ENCODE data around the gene ACP2. TPM values are rescaled to one million over a fixed set of nuclear protein-coding genes. Genes with fewer than 3 reads are reported as not detected.

The ACP2 gene
- total and polyA plus RNA-seq, 9 of the 15 experiments (the other 6 are each of a cell fraction or from before 2014, with no cell fraction given): 1.9 to 20.0 (median 11.6) TPM

DNA sequence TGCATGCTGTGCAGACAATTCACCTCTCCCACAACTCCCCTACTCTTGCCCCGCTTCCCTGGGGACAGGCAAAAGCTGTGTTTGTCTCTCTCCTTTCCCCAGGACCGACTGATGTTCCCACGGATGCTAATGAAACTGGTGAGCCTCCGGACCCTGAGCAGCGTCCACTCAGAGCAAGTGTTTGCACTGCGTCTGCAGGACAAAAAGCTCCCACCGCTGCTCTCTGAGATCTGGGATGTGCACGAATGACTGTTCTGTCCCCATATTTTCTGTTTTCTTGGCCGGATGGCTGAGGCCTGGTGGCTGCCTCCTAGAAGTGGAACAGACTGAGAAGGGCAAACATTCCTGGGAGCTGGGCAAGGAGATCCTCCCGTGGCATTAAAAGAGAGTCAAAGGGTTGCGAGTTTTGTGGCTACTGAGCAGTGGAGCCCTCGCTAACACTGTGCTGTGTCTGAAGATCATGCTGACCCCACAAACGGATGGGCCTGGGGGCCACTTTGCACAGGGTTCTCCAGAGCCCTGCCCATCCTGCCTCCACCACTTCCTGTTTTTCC is 19.9 kb upstream of the ACP2 start (continued):
- TF ChIP-seq, protein P1, sequence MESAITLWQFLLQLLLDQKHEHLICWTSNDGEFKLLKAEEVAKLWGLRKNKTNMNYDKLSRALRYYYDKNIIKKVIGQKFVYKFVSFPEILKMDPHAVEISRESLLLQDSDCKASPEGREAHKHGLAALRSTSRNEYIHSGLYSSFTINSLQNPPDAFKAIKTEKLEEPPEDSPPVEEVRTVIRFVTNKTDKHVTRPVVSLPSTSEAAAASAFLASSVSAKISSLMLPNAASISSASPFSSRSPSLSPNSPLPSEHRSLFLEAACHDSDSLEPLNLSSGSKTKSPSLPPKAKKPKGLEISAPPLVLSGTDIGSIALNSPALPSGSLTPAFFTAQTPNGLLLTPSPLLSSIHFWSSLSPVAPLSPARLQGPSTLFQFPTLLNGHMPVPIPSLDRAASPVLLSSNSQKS (CRISPR knock-in tag; IDR thresholded peaks at IDR 0.05): no peak
- TF ChIP-seq, protein P2, sequence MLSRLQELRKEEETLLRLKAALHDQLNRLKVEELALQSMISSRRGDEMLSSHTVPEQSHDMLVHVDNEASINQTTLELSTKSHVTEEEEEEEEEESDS (CRISPR knock-in tag; IDR thresholded peaks at IDR 0.05): no peak
- no peak for TF ChIP-seq CCNT2 (IDR thresholded peaks at IDR 0.05; ENCODE audit: borderline replicate concordance, extremely low read depth, insufficient read length, low read depth, low read length)
- TF ChIP-seq, protein P3, sequence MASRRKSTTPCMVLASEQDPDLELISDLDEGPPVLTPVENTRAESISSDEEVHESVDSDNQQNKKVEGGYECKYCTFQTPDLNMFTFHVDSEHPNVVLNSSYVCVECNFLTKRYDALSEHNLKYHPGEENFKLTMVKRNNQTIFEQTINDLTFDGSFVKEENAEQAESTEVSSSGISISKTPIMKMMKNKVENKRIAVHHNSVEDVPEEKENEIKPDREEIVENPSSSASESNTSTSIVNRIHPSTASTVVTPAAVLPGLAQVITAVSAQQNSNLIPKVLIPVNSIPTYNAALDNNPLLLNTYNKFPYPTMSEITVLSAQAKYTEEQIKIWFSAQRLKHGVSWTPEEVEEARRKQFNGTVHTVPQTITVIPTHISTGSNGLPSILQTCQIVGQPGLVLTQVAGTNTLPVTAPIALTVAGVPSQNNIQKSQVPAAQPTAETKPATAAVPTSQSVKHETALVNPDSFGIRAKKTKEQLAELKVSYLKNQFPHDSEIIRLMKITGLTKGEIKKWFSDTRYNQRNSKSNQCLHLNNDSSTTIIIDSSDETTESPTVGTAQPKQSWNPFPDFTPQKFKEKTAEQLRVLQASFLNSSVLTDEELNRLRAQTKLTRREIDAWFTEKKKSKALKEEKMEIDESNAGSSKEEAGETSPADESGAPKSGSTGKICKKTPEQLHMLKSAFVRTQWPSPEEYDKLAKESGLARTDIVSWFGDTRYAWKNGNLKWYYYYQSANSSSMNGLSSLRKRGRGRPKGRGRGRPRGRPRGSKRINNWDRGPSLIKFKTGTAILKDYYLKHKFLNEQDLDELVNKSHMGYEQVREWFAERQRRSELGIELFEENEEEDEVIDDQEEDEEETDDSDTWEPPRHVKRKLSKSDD (conservative IDR thresholded peaks at IDR 0.05; ENCODE audit: low read length): no peak
- TF ChIP-seq ETV6 (IDR thresholded peaks at IDR 0.05; ENCODE audit: borderline replicate concordance in 1 of 2, low read depth in 2 of 2, low read length in 1 of 2): no peak
- no peak for TF ChIP-seq ETV6 (CRISPR knock-in tag; IDR thresholded peaks at IDR 0.05; ENCODE audit: borderline replicate concordance)
- TF ChIP-seq KHSRP (IDR thresholded peaks at IDR 0.05): no peak
- peak; percentile 34; the same call in 1 of the 2 replicates for TF ChIP-seq ZNF75A (CRISPR knock-in tag; IDR thresholded peaks at IDR 0.05)
- peak; percentile 13; the same call in 1 of the 2 replicates for TF ChIP-seq DMBX1 (CRISPR knock-in tag; IDR thresholded peaks at IDR 0.05; ENCODE audit: borderline replicate concordance)
- TF ChIP-seq RBM15 (IDR thresholded peaks at IDR 0.05; ENCODE audit: insufficient read depth, low read length): no peak
- TF ChIP-seq, protein P4, sequence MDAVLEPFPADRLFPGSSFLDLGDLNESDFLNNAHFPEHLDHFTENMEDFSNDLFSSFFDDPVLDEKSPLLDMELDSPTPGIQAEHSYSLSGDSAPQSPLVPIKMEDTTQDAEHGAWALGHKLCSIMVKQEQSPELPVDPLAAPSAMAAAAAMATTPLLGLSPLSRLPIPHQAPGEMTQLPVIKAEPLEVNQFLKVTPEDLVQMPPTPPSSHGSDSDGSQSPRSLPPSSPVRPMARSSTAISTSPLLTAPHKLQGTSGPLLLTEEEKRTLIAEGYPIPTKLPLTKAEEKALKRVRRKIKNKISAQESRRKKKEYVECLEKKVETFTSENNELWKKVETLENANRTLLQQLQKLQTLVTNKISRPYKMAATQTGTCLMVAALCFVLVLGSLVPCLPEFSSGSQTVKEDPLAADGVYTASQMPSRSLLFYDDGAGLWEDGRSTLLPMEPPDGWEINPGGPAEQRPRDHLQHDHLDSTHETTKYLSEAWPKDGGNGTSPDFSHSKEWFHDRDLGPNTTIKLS (IDR thresholded peaks at IDR 0.05; ENCODE audit: borderline replicate concordance, low read depth): no peak
- TF ChIP-seq JUNB (CRISPR knock-in tag; conservative IDR thresholded peaks at IDR 0.05): no peak
- no peak for TF ChIP-seq PTTG1 (tag; IDR thresholded peaks at IDR 0.05; ENCODE audit: low read depth)
- TF ChIP-seq NFE2L1 (tag; IDR thresholded peaks at IDR 0.05; ENCODE audit: borderline replicate concordance, low read depth): no peak
- no peak for TF ChIP-seq CHD2 (IDR thresholded peaks at IDR 0.05; ENCODE audit: low read depth, low read length)
- TF ChIP-seq TRIM24 (IDR thresholded peaks at IDR 0.05): no peak
- TF ChIP-seq, protein P5, sequence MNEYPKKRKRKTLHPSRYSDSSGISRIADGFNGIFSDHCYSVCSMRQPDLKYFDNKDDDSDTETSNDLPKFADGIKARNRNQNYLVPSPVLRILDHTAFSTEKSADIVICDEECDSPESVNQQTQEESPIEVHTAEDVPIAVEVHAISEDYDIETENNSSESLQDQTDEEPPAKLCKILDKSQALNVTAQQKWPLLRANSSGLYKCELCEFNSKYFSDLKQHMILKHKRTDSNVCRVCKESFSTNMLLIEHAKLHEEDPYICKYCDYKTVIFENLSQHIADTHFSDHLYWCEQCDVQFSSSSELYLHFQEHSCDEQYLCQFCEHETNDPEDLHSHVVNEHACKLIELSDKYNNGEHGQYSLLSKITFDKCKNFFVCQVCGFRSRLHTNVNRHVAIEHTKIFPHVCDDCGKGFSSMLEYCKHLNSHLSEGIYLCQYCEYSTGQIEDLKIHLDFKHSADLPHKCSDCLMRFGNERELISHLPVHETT (CRISPR knock-in tag; conservative IDR thresholded peaks at IDR 0.05 in 1 of 2, IDR thresholded peaks at IDR 0.05 in 1 of 2): peak in 1 of 2 experiments; percentile 19; a peak in 1 of 4 replicates
- TF ChIP-seq SMAD3 (CRISPR knock-in tag; conservative IDR thresholded peaks at IDR 0.05): 0 out of 2 replicates have a peak, but pooled peaks have one; percentile 54
- TF ChIP-seq ZC3H11A (IDR thresholded peaks at IDR 0.05; ENCODE audit: low read depth, low read length): no peak
- 0 out of 2 replicates have a peak, but pooled peaks have one; percentile 8 for TF ChIP-seq ZBTB17 (CRISPR knock-in tag; IDR thresholded peaks at IDR 0.05)
- TF ChIP-seq SLC30A9 (CRISPR knock-in tag; IDR thresholded peaks at IDR 0.05): no peak
- no peak for TF ChIP-seq RFX7 (CRISPR knock-in tag; IDR thresholded peaks at IDR 0.05)

Measured in K562 (cell line).